Measurements from ENCODE around the gene MED31. TPM values are rescaled to one million over a fixed set of nuclear protein-coding genes. Genes with fewer than 3 reads are reported as not detected.

The MED31 gene
- 10 to 100 TPM; 19.5 to 23.9 (median 20.0) TPM for total RNA-seq (2021; fragmentation: NEBNext Ultra II Directional; extraction: Animal tissue kit (Norgen Biotek cat#: 25700))
- long read RNA-seq, transcript MED31-201 (4 exons, 1,654 nt): major isoform, 18 of 22 reads
- long read RNA-seq, partial matches to known transcripts: 1 of 22 reads
- long read RNA-seq, other reads (novel, unspliced or antisense): 1 of 22 reads

GRCh38 chr17:6651354-6651918 lies at the start of gene MED31, which contains the start of gene C17orf100:
Gene MED31, minus strand, starts transcription at chr17:6651605. Its CDS starts 77 bp downstream, at chr17:6651528.
Gene C17orf100, plus strand, starts transcription at chr17:6651762. Its CDS starts 152 bp downstream, at chr17:6651914.
- Mint-ChIP-seq H3K9me3 (no peaks in the 10 kb centered on the region), H3K4me1 (ENCODE audit: low read depth) (peaks cover 48% of the 10 kb centered on the region), H3K27ac (peak within 1 kb of the TSS; percentile 99), H3K36me3 (ENCODE audit: low read depth) (peaks cover 35% of the 10 kb centered on the region), H3K27me3 (ENCODE audit: insufficient read depth) (peaks cover 11% of the 10 kb centered on the region), H3K4me3 (peak within 1 kb of the TSS; percentile 97)
- DNase-seq: peak; percentile 94
- TF ChIP-seq CTCF (IDR thresholded peaks at IDR 0.05): no peak

- Mint-ChIP-seq H3K27me3 (ENCODE audit: insufficient read depth) (peaks cover 41% of the 10 kb centered on the region), H3K9me3 (no peaks in the 10 kb centered on the region), H3K36me3 (ENCODE audit: low read depth) (no peaks in the 10 kb centered on the region), H3K4me3 (no peak overlapping the region), H3K4me1 (ENCODE audit: low read depth) (no peaks in the 10 kb centered on the region), H3K27ac (no peak overlapping the region)
- no peak for DNase-seq
- TF ChIP-seq CTCF (IDR thresholded peaks at IDR 0.05): no peak
These were observed 49.5 kb upstream of the MED31 start for GRCh38 chr17:6700948-6701307.

GRCh38 chr17:6699997-6700947 lies 48.9 kb upstream of the MED31 start:
- DNase-seq: no peak
- peaks cover 43% of the 10 kb centered on the region for H3K27me3 Mint-ChIP-seq (ENCODE audit: insufficient read depth)
- no peaks in the 10 kb centered on the region for H3K4me1 Mint-ChIP-seq (ENCODE audit: low read depth)
- no peaks in the 10 kb centered on the region for H3K36me3 Mint-ChIP-seq (ENCODE audit: low read depth)
- TF ChIP-seq CTCF (IDR thresholded peaks at IDR 0.05): no peak
- H3K9me3 Mint-ChIP-seq: no peaks in the 10 kb centered on the region
- no peak overlapping the region for H3K27ac Mint-ChIP-seq
- no peak overlapping the region for H3K4me3 Mint-ChIP-seq

- Mint-ChIP-seq H3K27me3 (ENCODE audit: insufficient read depth) (peaks cover 44% of the 10 kb centered on the region), H3K9me3 (no peaks in the 10 kb centered on the region), H3K4me3 (no peak overlapping the region), H3K36me3 (ENCODE audit: low read depth) (no peaks in the 10 kb centered on the region), H3K4me1 (ENCODE audit: low read depth) (no peaks in the 10 kb centered on the region), H3K27ac (no peak overlapping the region)
- DNase-seq: no peak
- TF ChIP-seq CTCF (IDR thresholded peaks at IDR 0.05): no peak
These were observed 46.6 kb upstream of the MED31 start for GRCh38 chr17:6698004-6698403.

DNA sequence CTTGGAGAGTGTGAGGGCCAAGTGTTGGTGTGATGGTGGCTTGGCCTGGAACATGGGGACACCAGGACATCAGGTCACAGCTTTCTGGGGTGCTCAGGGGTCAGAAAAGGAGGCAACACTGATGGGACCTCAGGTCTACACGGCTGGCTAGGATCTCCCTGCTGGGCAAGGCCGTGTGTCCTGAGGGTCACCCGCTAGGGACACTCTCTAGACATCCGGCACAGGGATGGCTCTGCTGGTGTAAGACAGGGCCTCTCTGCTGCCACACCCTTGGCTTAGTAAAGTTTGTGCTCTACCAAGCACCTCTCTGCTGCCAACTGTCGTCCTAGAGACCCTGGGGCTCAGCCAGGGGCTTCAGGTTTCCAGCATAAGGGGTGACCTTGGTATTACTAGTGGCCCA lies 45.5 kb upstream of the MED31 start:
- peaks cover 47% of the 10 kb centered on the region for H3K27me3 Mint-ChIP-seq (ENCODE audit: insufficient read depth)
- TF ChIP-seq CTCF (IDR thresholded peaks at IDR 0.05): no peak
- DNase-seq: no peak
- no peaks in the 10 kb centered on the region for H3K36me3 Mint-ChIP-seq (ENCODE audit: low read depth)
- no peaks in the 10 kb centered on the region for H3K4me1 Mint-ChIP-seq (ENCODE audit: low read depth)
- no peaks in the 10 kb centered on the region for H3K9me3 Mint-ChIP-seq
- no peak overlapping the region for H3K4me3 Mint-ChIP-seq
- H3K27ac Mint-ChIP-seq: no peak overlapping the region

Data from HFFc6 (cell line).